C1 segment of cervical spinal cord (tissue), 14 donors: ENCODE data around the gene PODXL2.
"Not testable (repeated sequence)": the region's sequence is repeated elsewhere in the genome, so short reads cannot be mapped to it uniquely, and the experiment has no call there.

Experiments used
- DNase-seq, 14 donors: peaks; one replicate each; lab custom pipeline; 2025; lab: John Stamatoyannopoulos, UW

The PODXL2 gene

GRCh38 chr3:127604546-127605165 lies 24.3 kb upstream of the PODXL2 start:
- no peak for DNase-seq

- not testable (repeated sequence) for DNase-seq
These were observed 23.4 kb upstream of the PODXL2 start for GRCh38 chr3:127605547-127605946.

DNA sequence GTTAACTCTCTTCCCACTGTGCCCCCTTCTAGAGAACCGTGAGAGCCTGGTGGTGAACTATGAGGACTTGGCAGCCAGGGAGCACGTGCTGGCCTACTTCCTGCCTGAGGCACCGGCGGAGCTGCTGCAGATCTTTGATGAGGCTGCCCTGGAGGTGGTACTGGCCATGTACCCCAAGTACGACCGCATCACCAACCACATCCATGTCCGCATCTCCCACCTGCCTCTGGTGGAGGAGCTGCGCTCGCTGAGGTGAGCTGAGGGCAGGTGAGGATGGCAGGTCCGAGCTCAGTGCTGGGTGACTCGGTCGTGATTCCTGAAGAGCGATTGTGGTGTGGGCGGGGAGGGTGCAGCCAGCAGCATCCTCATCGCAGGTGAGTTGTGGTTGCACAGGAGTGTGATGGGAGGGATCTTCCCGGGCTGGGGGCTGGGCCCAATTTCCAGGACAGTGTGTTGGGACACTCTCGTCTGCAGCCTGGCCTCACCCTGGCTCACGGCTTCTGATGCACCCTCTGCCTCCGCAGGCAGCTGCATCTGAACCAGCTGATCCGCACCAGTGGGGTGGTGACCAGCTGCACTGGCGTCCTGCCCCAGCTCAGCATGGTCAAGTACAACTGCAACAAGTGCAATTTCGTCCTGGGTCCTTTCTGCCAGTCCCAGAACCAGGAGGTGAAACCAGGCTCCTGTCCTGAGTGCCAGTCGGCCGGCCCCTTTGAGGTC lies 22.7 kb upstream of the PODXL2 start:
- DNase-seq: no peak

DNA sequence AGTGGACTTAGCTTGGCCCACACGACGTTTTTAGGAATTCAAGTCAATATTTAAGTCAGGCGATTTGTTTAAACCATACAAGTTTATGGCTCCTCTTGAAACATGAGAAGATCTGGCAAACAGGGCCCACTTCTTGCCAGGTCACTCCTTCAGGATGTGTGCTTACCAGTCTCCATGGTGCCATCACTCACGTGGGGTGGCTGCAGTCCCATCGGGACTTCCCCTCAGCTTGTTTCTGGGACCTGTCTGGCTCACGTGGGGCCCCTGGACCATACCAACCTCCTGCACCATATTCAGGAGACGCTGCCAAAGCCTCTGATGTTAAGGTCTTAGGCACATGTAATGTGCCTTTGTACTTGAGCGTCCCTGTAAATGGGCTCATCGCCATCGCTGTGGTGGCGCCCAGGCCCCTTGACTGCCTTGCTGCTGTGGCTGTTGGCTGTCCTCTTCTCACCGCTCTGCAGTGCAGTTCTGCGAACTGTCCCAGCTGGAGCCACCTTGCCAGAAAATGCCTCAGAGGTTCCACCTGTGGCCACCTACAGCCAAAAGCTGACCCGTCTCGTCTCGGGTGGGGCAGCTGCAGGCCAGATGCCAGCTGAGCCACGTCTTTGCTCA lies 21.9 kb upstream of the PODXL2 start:
- DNase-seq: no peak

DNA sequence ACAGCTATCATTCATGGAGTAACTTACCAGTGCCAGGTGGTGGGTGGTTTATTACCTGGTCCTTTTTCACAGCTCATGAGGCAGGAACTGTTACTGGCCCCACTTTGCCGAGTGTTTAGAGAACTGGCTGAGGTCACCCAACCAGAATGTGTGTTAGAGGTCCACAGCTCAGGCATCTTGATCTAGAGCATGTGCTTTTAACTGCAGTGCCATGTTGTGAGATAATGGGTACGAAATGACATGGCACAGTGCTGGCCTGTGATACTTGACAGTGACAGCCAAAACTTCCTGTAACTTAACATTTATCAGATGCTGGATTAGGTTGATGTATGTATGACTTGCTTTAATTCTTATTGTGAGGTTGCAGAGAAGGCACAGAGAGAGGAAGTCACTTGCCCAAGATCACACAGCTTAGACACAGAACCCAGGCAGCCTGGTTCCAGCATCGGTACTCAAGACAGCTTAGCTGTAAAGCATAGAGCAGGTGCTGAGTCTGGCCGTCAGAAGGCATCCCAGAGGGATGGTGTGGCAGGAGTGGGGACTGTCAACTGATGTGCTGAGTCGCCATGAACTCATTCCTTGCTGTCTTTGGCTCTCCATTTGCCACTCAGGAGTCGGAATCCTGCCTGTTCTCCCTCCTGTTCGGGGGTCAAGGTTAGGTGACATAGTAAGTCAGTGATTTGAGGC lies 21.2 kb upstream of the PODXL2 start:
- DNase-seq: no peak

- no peak for DNase-seq
These were observed 20.6 kb upstream of the PODXL2 start for GRCh38 chr3:127608362-127608718.

DNA sequence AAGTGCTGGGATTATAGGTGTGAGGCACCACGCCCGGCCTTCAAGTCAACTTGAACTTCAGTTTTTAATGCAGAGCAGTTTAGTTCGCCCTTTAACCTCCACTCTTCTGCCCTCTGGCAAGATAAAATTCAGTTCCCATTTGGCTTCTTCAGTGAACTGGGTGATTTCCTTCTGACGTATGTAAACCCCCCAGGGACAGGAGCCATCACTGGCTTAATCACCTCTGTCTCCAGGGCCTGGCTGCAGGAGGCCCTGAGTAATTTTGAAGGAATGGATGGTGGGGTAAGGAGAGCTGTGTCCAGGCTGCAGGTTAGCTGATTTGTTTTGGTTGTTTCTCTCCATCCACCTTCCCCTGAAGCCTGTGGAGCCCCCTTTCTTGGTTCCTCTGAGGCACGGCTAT lies 18.9 kb upstream of the PODXL2 start:
- no peak for DNase-seq

GRCh38 chr3:127611251-127611650 lies 17.7 kb upstream of the PODXL2 start:
- no peak for DNase-seq

GRCh38 chr3:127612966-127613365 lies 16.0 kb upstream of the PODXL2 start:
- DNase-seq: peak in 1 of 14 donors; percentile 49

- peak in 1 of 14 donors; percentile 59 for DNase-seq
These were observed 15.6 kb upstream of the PODXL2 start for GRCh38 chr3:127613406-127613805.

GRCh38 chr3:127614928-127615589 lies 13.9 kb upstream of the PODXL2 start:
- no peak for DNase-seq

- DNase-seq: no peak
These were observed 13.2 kb upstream of the PODXL2 start for GRCh38 chr3:127615631-127616305.

DNA sequence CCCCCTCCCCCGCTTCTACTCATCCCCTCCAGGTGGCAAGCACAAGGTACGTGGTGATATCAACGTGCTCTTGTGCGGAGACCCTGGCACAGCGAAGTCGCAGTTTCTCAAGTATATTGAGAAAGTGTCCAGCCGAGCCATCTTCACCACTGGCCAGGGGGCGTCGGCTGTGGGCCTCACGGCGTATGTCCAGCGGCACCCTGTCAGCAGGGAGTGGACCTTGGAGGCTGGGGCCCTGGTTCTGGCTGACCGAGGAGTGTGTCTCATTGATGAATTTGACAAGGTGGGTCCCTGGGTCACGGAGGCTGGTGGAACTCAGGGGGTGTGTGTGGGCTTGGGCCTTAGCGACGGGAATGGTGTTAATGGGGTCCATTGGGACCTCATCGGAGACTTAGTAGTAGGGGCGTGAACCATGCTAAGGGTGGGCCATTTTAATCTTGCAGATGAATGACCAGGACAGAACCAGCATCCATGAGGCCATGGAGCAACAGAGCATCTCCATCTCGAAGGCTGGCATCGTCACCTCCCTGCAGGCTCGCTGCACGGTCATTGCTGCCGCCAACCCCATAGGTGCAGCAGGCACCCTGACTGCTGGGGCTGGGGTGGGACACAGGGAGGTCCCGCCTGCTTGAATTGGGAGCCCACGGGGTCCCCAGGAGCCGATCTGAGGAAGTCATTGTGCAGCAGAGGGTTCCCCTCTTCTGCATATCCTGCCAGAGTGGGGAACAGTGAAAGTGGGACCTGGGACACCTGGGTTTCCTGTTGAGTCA lies 12.0 kb upstream of the PODXL2 start:
- no peak for DNase-seq

DNA sequence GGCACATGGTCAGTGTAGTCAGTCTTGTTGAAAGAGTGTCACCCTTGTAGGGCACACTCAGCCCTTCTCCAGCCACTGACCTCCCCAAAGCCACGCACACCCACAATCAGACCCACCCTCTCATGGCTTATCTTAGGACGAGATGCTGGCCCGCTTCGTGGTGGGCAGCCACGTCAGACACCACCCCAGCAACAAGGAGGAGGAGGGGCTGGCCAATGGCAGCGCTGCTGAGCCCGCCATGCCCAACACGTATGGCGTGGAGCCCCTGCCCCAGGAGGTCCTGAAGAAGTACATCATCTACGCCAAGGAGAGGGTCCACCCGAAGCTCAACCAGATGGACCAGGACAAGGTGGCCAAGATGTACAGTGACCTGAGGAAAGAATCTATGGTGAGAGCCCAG lies 10.1 kb upstream of the PODXL2 start:
- DNase-seq: no peak

DNA sequence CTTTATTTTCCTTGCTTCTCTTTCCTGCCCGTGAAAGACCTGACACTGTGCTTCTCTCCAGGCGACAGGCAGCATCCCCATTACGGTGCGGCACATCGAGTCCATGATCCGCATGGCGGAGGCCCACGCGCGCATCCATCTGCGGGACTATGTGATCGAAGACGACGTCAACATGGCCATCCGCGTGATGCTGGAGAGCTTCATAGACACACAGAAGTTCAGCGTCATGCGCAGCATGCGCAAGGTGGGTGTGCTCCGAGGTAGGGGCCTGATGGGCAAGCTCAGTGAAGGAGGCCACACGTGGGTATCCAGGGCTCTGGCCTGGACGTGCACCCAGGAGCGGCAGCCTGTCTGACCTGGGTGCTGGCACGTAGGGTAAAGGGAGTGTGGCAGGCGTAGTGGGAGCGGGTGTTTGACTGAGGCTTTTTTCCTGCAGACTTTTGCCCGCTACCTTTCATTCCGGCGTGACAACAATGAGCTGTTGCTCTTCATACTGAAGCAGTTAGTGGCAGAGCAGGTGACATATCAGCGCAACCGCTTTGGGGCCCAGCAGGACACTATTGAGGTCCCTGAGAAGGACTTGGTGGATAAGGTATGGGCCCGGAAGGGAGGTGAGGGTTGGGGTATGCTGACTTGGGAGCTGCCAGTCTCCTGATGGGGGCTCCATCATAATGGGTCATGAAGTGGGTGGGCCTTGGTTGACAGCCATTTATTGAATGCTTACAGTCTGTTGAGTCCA lies 8.2 kb upstream of the PODXL2 start:
- no peak for DNase-seq

DNA sequence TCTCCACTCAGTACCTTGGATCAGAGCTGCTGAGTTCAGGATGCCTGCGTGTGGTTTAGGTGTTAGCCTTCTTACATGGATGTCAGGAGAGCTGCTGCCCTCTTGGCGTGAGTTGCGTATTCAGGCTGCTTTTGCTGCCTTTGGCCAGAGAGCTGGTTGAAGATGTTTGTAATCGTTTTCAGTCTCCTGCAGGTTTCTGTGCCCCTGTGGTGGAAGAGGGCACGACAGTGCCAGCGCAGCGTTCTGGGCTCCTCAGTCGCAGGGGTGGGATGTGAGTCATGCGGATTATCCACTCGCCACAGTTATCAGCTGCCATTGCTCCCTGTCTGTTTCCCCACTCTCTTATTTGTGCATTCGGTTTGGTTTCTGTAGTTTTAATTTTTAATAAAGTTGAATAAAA lies 7.0 kb upstream of the PODXL2 start:
- no peak for DNase-seq

- no peak for DNase-seq
These were observed 6.0 kb upstream of the PODXL2 start for GRCh38 chr3:127622772-127623576.

GRCh38 chr3:127624063-127624462 lies 4.9 kb upstream of the PODXL2 start:
- DNase-seq: no peak

GRCh38 chr3:127625821-127626220 lies 3.2 kb upstream of the PODXL2 start:
- no peak for DNase-seq
